GM23248 (cell line): ENCODE results near the gene NPPB. TPM values are rescaled to one million over a fixed set of nuclear protein-coding genes. Genes with fewer than 3 reads are reported as not detected.

Source experiments
- DNase-seq: peaks from one replicate; pipeline ENCODE4 v3.0.0-alpha.2; 2015
- H2AFZ ChIP-seq: fragments of 200-600 bp; sonication (generic); 2 replicates; pipeline ENCODE4 v1.6.1; 2016; ENCODE audit warnings: antibody characterized with exemption
- H3F3A ChIP-seq: fragments of 200-600 bp; sonication (generic); 2 replicates; pipeline ENCODE4 v1.6.1; 2016; ENCODE audit warnings: mild to moderate bottlenecking, antibody characterized with exemption, mixed run types; ENCODE audit not compliant: insufficient read depth
- H3K27ac ChIP-seq: fragments of 200-600 bp; sonication (generic); 2 replicates; pipeline ENCODE4 v1.5.1; 2016; ENCODE audit warnings: mild to moderate bottlenecking
- H3K27me3 ChIP-seq: fragments of 200-600 bp; sonication (generic); replicated peaks from 2 replicates; pipeline ENCODE4 v1.6.1; 2016; ENCODE audit warnings: mild to moderate bottlenecking; ENCODE audit not compliant: insufficient read depth
- H3K36me3 ChIP-seq: fragments of 200-600 bp; sonication (generic); 2 replicates; pipeline ENCODE4 v1.6.1; 2016; ENCODE audit warnings: low read depth, mild to moderate bottlenecking
- H3K4me1 ChIP-seq: fragments of 200-600 bp; sonication (generic); 2 replicates; pipeline ENCODE4 v1.6.1; 2016; ENCODE audit warnings: mild to moderate bottlenecking; ENCODE audit not compliant: insufficient read depth
- H3K4me2 ChIP-seq: fragments of 200-600 bp; sonication (generic); one replicate; pipeline ENCODE4 v1.6.1; 2016; ENCODE audit warnings: mild to moderate bottlenecking; ENCODE audit not compliant: unreplicated experiment
- H3K4me3 ChIP-seq: fragments of 200-600 bp; sonication (generic); 2 replicates; pipeline ENCODE4 v1.5.1; 2016; ENCODE audit warnings: mild to moderate bottlenecking
- H3K79me2 ChIP-seq: fragments of 200-600 bp; sonication (generic); 2 replicates; pipeline ENCODE4 v1.6.1; 2016; ENCODE audit warnings: mild to moderate bottlenecking; ENCODE audit not compliant: insufficient read depth
- H3K9ac ChIP-seq: fragments of 200-600 bp; sonication (generic); 2 replicates; pipeline ENCODE4 v1.6.1; 2016; ENCODE audit warnings: mild to moderate bottlenecking
- H3K9me2 ChIP-seq: fragments of 200-600 bp; sonication (generic); 2 replicates; pipeline ENCODE4 v1.6.1; 2016; ENCODE audit warnings: mixed run types, mild to moderate bottlenecking, moderate library complexity; ENCODE audit not compliant: insufficient read depth
- H3K9me3 ChIP-seq: fragments of 200-600 bp; sonication (generic); one replicate; pipeline ENCODE4 v1.6.1; 2017; ENCODE audit warnings: low read depth
- H4K20me1 ChIP-seq: fragments of 200-600 bp; sonication (generic); 2 replicates; pipeline ENCODE4 v1.6.0; 2016; ENCODE audit not compliant: insufficient read depth
- EZH2 ChIP-seq: fragments of 200-600 bp; sonication (generic); IDR thresholded peaks from 2 replicates; pipeline ENCODE4 v1.6.1; 2018; ENCODE audit warnings: antibody characterized with exemption, mild to moderate bottlenecking; ENCODE audit not compliant: insufficient read depth, poor library complexity, severe bottlenecking
- EZH2phosphoT487 ChIP-seq: fragments of 200-600 bp; sonication (generic); IDR thresholded peaks from 2 replicates; pipeline ENCODE4 v1.6.1; 2018; ENCODE audit warnings: antibody characterized with exemption, moderate library complexity, mild to moderate bottlenecking, low read depth; ENCODE audit not compliant: insufficient read depth
- WGBS, 2 experiments: methylation state at CpG; one replicate each; pipeline ENCODE4 v1.1.6; 2015 to 2017; ENCODE audit warnings: low lambda C conversion rate in 2 of 2, low coverage in 1 of 2; ENCODE audit errors: missing lambda C conversion rate in 2 of 2; 5-methylcytosine and 5-hydroxymethylcytosine counted together
- in situ Hi-C: fragments of 300-500 bp; cut with MboI; formaldehyde crosslinking; loops from 2 replicates; pipeline ENCODE4 v1.15.0; 2020
- polyA plus RNA-seq: library from polyadenylated mRNA; unstranded; fragments of >200 nt; fragmentation: Nextera tagmentation; extraction: Ambion mirVana; gene quantifications from 2 replicates; pipeline ENCODE4 v1.2.1, GENCODE V29; 2016
- small RNA-seq: library from RNA; depleted of rRNA; stranded (forward); fragments of <200 nt; gene quantifications from one replicate; pipeline ENCODE3, GENCODE V24; 2014; ENCODE audit warnings: low read depth, low replicate concordance
- total RNA-seq: library from RNA; depleted of rRNA; stranded (reverse); fragments of >200 nt; shearing (Covaris generic); gene quantifications from 2 replicates; pipeline ENCODE4 v1.2.3, GENCODE V29; 2014; rRNA removed

Gene NPPB
- total and polyA plus RNA-seq, 2 experiments from 2014 or later = not detected

DNA sequence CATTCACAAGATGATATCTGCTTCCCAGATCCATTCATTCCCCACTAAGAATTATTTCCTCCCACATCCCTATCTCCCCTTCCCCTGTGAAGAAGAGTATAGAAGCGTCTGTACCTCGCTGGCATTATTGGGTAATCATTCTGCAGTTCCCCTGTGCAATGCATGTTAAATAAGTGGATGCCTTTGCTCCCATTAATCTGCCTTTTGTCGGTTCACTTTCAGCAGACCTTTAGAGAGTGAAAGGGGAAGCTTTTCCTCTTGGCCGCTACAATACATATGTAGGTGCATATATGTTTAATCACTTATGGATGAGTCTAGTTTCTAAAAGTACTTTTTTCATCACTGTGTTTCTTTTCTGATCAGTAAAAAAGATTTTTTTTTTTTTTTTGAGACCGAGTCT is 45.7 kb downstream of the NPPB start:
- Histone ChIP-seq H3K79me2 (peaks cover 62% of the 10 kb centered on the region), H3K4me1 (no peaks in the 10 kb centered on the region), H2AFZ (no peak overlapping the region), H3K36me3 (peaks cover 32% of the 10 kb centered on the region), H3K27ac (no peak overlapping the region), H4K20me1 (no peaks in the 10 kb centered on the region), H3K27me3 (no peaks in the 10 kb centered on the region), H3K4me2 (no peak overlapping the region), H3F3A (no peaks in the 10 kb centered on the region), H3K9me2 (no peaks in the 10 kb centered on the region), H3K9me3 (no peaks in the 10 kb centered on the region), H3K9ac (no peak overlapping the region), H3K4me3 (no peak overlapping the region)
- in situ Hi-C loops = no loop called here
- 94 to 99% methylated on average over 5 of the region's 5 CpGs for WGBS, 2 experiments
- TF ChIP-seq EZH2 (no peak), EZH2phosphoT487 (no peak)
- DNase-seq = no peak

Small RNA genes within 50 kb of the gene (small RNA-seq; reads per million reads assigned to genes)
- gene RF02156 (not detected), gene RF02157 (not detected), gene RF02158 (not detected)

Other genes with a start within 250 kb of the NPPB start
- gene FBXO2, start 204.5 kb downstream of the NPPB start, total RNA-seq = 1.1 and 3.7 TPM in 2 replicates
- gene FBXO2, start 204.5 kb downstream of the NPPB start, polyA plus RNA-seq = 0.32 and 0.54 TPM in 2 replicates
- 16.6 and 20.6 TPM in 2 replicates for gene FBXO44, start 204.1 kb downstream of the NPPB start, total RNA-seq
- 17.8 and 19.4 TPM in 2 replicates for gene FBXO44, start 204.1 kb downstream of the NPPB start, polyA plus RNA-seq
- 9.4 and 10.9 TPM in 2 replicates for gene FBXO6, start 194.7 kb downstream of the NPPB start, total RNA-seq
- gene FBXO6, start 194.7 kb downstream of the NPPB start, polyA plus RNA-seq = 11.8 TPM in 2 replicates
- 54.5 and 61.2 TPM in 2 replicates for gene MAD2L2, start 177.8 kb downstream of the NPPB start, total RNA-seq
- gene MAD2L2, start 177.8 kb downstream of the NPPB start, polyA plus RNA-seq = 67.8 and 70.6 TPM in 2 replicates
- 0.11 TPM in 1 of 2 replicates, not detected in the other for gene DRAXIN, start 167.2 kb downstream of the NPPB start, total RNA-seq
- 0.04 and 0.06 TPM in 2 replicates for gene DRAXIN, start 167.2 kb downstream of the NPPB start, polyA plus RNA-seq
- 86.8 and 113 TPM in 2 replicates for gene AGTRAP, start 122.8 kb downstream of the NPPB start, total RNA-seq
- 121 TPM in 2 replicates for gene AGTRAP, start 122.8 kb downstream of the NPPB start, polyA plus RNA-seq
- gene C1orf167, start 96.8 kb downstream of the NPPB start, total RNA-seq = not detected in 2 replicates
- 0.43 TPM in 1 of 2 replicates, not detected in the other for gene C1orf167, start 96.8 kb downstream of the NPPB start, polyA plus RNA-seq
- gene MTHFR, start 53.0 kb downstream of the NPPB start, total RNA-seq = 6.6 and 16.1 TPM in 2 replicates
- gene MTHFR, start 53.0 kb downstream of the NPPB start, polyA plus RNA-seq = 5.1 and 6.5 TPM in 2 replicates
- gene CLCN6, start 52.8 kb downstream of the NPPB start, total RNA-seq = 4.3 and 5.4 TPM in 2 replicates
- 4.4 and 4.9 TPM in 2 replicates for gene CLCN6, start 52.8 kb downstream of the NPPB start, polyA plus RNA-seq
- gene NPPA, start 11.2 kb downstream of the NPPB start, total RNA-seq = not detected in 2 replicates
- not detected in 2 replicates for gene NPPA, start 11.2 kb downstream of the NPPB start, polyA plus RNA-seq
- gene KIAA2013, start 67.5 kb upstream of the NPPB start, total RNA-seq = 100 and 116 TPM in 2 replicates
- 10.5 and 10.7 TPM in 2 replicates for gene KIAA2013, start 67.5 kb upstream of the NPPB start, polyA plus RNA-seq
- 633 and 640 TPM in 2 replicates for gene PLOD1, start 75.8 kb upstream of the NPPB start, total RNA-seq
- 443 and 482 TPM in 2 replicates for gene PLOD1, start 75.8 kb upstream of the NPPB start, polyA plus RNA-seq
- 57.9 and 59.8 TPM in 2 replicates for gene MFN2, start 121.5 kb upstream of the NPPB start, total RNA-seq
- gene MFN2, start 121.5 kb upstream of the NPPB start, polyA plus RNA-seq = 48.0 and 49.6 TPM in 2 replicates
- gene MIIP, start 160.6 kb upstream of the NPPB start, total RNA-seq = 21.8 and 26.8 TPM in 2 replicates
- 19.4 and 23.0 TPM in 2 replicates for gene MIIP, start 160.6 kb upstream of the NPPB start, polyA plus RNA-seq
- gene TNFRSF8, start 204.4 kb upstream of the NPPB start, total RNA-seq = not detected in 2 replicates
- gene TNFRSF8, start 204.4 kb upstream of the NPPB start, polyA plus RNA-seq = 0.14 and 0.23 TPM in 2 replicates